Astrocyte (in vitro differentiated cells and primary cell): ENCODE results near the gene UTF1. TPM values are rescaled to one million over a fixed set of nuclear protein-coding genes. Genes with fewer than 3 reads are reported as not detected.

Experiments
- DNase-seq: peaks from one replicate; pipeline ENCODE4 v3.0.0-alpha.2; 2010; ENCODE audit warnings: low read depth
- FAIRE-seq: peaks from 2 replicates; lab custom pipeline; 2011; peaks lifted over from hg19 to GRCh38; lab: Jason Lieb, UNC
- H2AFZ ChIP-seq: 2 replicates; pipeline ENCODE4 v1.6.0; 2012; ENCODE audit warnings: low read depth, low read length, inconsistent platforms
- H3K27ac ChIP-seq: 2 replicates; pipeline ENCODE4 v1.5.1; 2011; ENCODE audit warnings: low read depth, low read length, inconsistent platforms
- H3K27me3 ChIP-seq: 2 replicates; pipeline ENCODE4 v1.6.0; 2011; ENCODE audit warnings: low read length, inconsistent platforms; ENCODE audit not compliant: insufficient read depth
- H3K36me3 ChIP-seq: 2 replicates; pipeline ENCODE4 v1.5.1; 2011; ENCODE audit warnings: low read length, inconsistent platforms; ENCODE audit not compliant: insufficient read depth
- H3K4me1 ChIP-seq: 2 replicates; pipeline ENCODE4 v1.5.1; 2011; ENCODE audit warnings: low read length, inconsistent platforms; ENCODE audit not compliant: insufficient read depth
- H3K4me2 ChIP-seq: 2 replicates; pipeline ENCODE4 v1.6.0; 2012; ENCODE audit warnings: low read length, inconsistent platforms
- H3K4me3 ChIP-seq: 2 replicates; pipeline ENCODE4 v1.5.1; 2011; ENCODE audit warnings: low read depth, mild to moderate bottlenecking, low read length, inconsistent platforms; ENCODE audit not compliant: insufficient read depth
- H3K79me2 ChIP-seq: 2 replicates; pipeline ENCODE4 v1.6.0; 2012; ENCODE audit warnings: mild to moderate bottlenecking, low read length, inconsistent platforms; ENCODE audit not compliant: insufficient read depth
- H3K9ac ChIP-seq: 2 replicates; pipeline ENCODE4 v1.6.0; 2012; ENCODE audit warnings: mild to moderate bottlenecking, low read length, inconsistent platforms
- H3K9me3 ChIP-seq: 2 replicates; pipeline ENCODE4 v1.5.1; 2012; ENCODE audit warnings: low read depth, mild to moderate bottlenecking, low read length, inconsistent platforms; ENCODE audit not compliant: insufficient read depth
- H4K20me1 ChIP-seq: 2 replicates; pipeline ENCODE4 v1.6.0; 2012; ENCODE audit warnings: low read length, inconsistent platforms; ENCODE audit not compliant: insufficient read depth
- H3K27ac Mint-ChIP-seq: one replicate; pipeline ENCODE4 v1.8.0; 2021; ENCODE audit warnings: mild to moderate bottlenecking, mixed read lengths; ENCODE audit not compliant: unreplicated experiment
- H3K27me3 Mint-ChIP-seq: one replicate; pipeline ENCODE4 v1.8.0; 2021; ENCODE audit warnings: low read depth, mixed read lengths; ENCODE audit not compliant: unreplicated experiment
- H3K36me3 Mint-ChIP-seq: one replicate; pipeline ENCODE4 v1.8.0; 2021; ENCODE audit warnings: low read depth, mixed read lengths; ENCODE audit not compliant: unreplicated experiment
- H3K4me1 Mint-ChIP-seq: one replicate; pipeline ENCODE4 v1.8.0; 2021; ENCODE audit warnings: low read depth, mixed read lengths; ENCODE audit not compliant: unreplicated experiment
- H3K4me3 Mint-ChIP-seq: one replicate; pipeline ENCODE4 v1.8.0; 2021; ENCODE audit warnings: mild to moderate bottlenecking, moderate library complexity, mixed read lengths; ENCODE audit not compliant: unreplicated experiment
- H3K9me3 Mint-ChIP-seq: one replicate; pipeline ENCODE4 v1.8.0; 2021; ENCODE audit warnings: mild to moderate bottlenecking, mixed read lengths; ENCODE audit not compliant: unreplicated experiment
- CTCF ChIP-seq: IDR thresholded peaks from 2 replicates; pipeline ENCODE4 v1.5.1; 2011; ENCODE audit warnings: low read depth, mild to moderate bottlenecking, inconsistent platforms, low read length, moderate library complexity; ENCODE audit not compliant: insufficient read depth
- EZH2 ChIP-seq: IDR thresholded peaks from 2 replicates; pipeline ENCODE4 v1.6.1; 2012; ENCODE audit warnings: mild to moderate bottlenecking, low read length, inconsistent platforms; ENCODE audit not compliant: insufficient read depth
- total RNA-seq: library from RNA; stranded (reverse); gene quantifications from 2 replicates; pipeline ENCODE4 v1.2.1, GENCODE V29; 2021

UTF1 gene
- total RNA-seq, 1 donor from 2014 or later: 0.18 TPM

- Histone ChIP-seq H3K9me3 (peaks cover 5% of the 10 kb centered on the region), H3K79me2 (no peaks in the 10 kb centered on the region), H2AFZ (no peak overlapping the region), H3K27ac (no peak overlapping the region), H4K20me1 (no peaks in the 10 kb centered on the region), H3K4me1 (no peaks in the 10 kb centered on the region), H3K4me2 (no peak overlapping the region), H3K36me3 (no peaks in the 10 kb centered on the region), H3K9ac (no peak overlapping the region), H3K27me3 (no peaks in the 10 kb centered on the region), H3K4me3 (no peak overlapping the region)
- FAIRE-seq: no peak
- Mint-ChIP-seq H3K27me3 (peaks cover 6% of the 10 kb centered on the region), H3K27ac (no peak overlapping the region), H3K36me3 (no peaks in the 10 kb centered on the region), H3K4me1 (no peaks in the 10 kb centered on the region), H3K9me3 (no peaks in the 10 kb centered on the region), H3K4me3 (no peak overlapping the region)
- DNase-seq: no peak
- TF ChIP-seq EZH2 (no peak), CTCF (no peak)
These were observed 20.9 kb upstream of the UTF1 start for GRCh38 chr10:133209117-133209516.

GRCh38 chr10:133209641-133210040 lies 20.4 kb upstream of the UTF1 start:
- Mint-ChIP-seq H3K27ac (no peak overlapping the region), H3K9me3 (no peaks in the 10 kb centered on the region), H3K4me1 (no peaks in the 10 kb centered on the region), H3K36me3 (no peaks in the 10 kb centered on the region), H3K27me3 (peaks cover 6% of the 10 kb centered on the region), H3K4me3 (no peak overlapping the region)
- peaks cover 5% of the 10 kb centered on the region for H3K9me3 ChIP-seq
- no peak overlapping the region for H3K27ac ChIP-seq
- no peak for TF ChIP-seq CTCF
- TF ChIP-seq EZH2: no peak
- no peaks in the 10 kb centered on the region for H4K20me1 ChIP-seq
- DNase-seq (no peak), FAIRE-seq (no peak)
- no peak overlapping the region for H3K4me3 ChIP-seq
- no peaks in the 10 kb centered on the region for H3K36me3 ChIP-seq
- no peaks in the 10 kb centered on the region for H3K27me3 ChIP-seq
- H3K4me2 ChIP-seq: no peak overlapping the region
- H3K79me2 ChIP-seq: no peaks in the 10 kb centered on the region
- H3K4me1 ChIP-seq: no peaks in the 10 kb centered on the region
- H3K9ac ChIP-seq: no peak overlapping the region
- H2AFZ ChIP-seq: no peak overlapping the region

GRCh38 chr10:133210398-133211140 lies 19.4 kb upstream of the UTF1 start:
- Histone ChIP-seq H3K9ac (no peak overlapping the region), H4K20me1 (no peaks in the 10 kb centered on the region), H3K9me3 (peaks cover 5% of the 10 kb centered on the region), H3K4me1 (no peaks in the 10 kb centered on the region), H2AFZ (no peak overlapping the region), H3K27me3 (no peaks in the 10 kb centered on the region), H3K79me2 (no peaks in the 10 kb centered on the region), H3K27ac (no peak overlapping the region), H3K4me3 (no peak overlapping the region), H3K4me2 (no peak overlapping the region), H3K36me3 (no peaks in the 10 kb centered on the region)
- FAIRE-seq: no peak
- no peak for TF ChIP-seq EZH2
- no peak for TF ChIP-seq CTCF
- Mint-ChIP-seq H3K36me3 (no peaks in the 10 kb centered on the region), H3K4me3 (no peak overlapping the region), H3K27ac (no peak overlapping the region), H3K4me1 (no peaks in the 10 kb centered on the region), H3K27me3 (peaks cover 6% of the 10 kb centered on the region), H3K9me3 (no peaks in the 10 kb centered on the region)
- no peak for DNase-seq
